ENCODE data around the gene RAB12. TPM values are rescaled to one million over a fixed set of nuclear protein-coding genes. Genes with fewer than 3 reads are reported as not detected.

The RAB12 gene
- total RNA-seq, 1 donor from 2014 or later, result 85.6 TPM

GRCh38 chr18:8675057-8675456 is 65.8 kb downstream of the RAB12 start:
- H3K36me3 ChIP-seq (ENCODE audit: control insufficient read depth in 3 of 3, insufficient read depth in 3 of 3, low read length in 3 of 3), result no peaks in the 10 kb centered on the region
- no peaks in the 10 kb centered on the region for H3K27me3 ChIP-seq (ENCODE audit: control insufficient read depth in 3 of 3, insufficient read depth in 3 of 3, low read length in 3 of 3)
- no peak overlapping the region for H3K27ac ChIP-seq (ENCODE audit: low read depth, low read length)
- H3K4me1 ChIP-seq (ENCODE audit: control insufficient read depth in 3 of 3, insufficient read depth in 3 of 3, low read length in 3 of 3), result no peaks in the 10 kb centered on the region
- H3K4me3 ChIP-seq (ENCODE audit: low read length in 3 of 3), result no peak overlapping the region
- H3K9ac ChIP-seq (ENCODE audit: low read depth in 1 of 3, low read length in 3 of 3), result no peak overlapping the region
- H3K9me3 ChIP-seq (ENCODE audit: control insufficient read depth in 3 of 3, low read length in 3 of 3), result no peaks in the 10 kb centered on the region

GRCh38 chr18:8681196-8681595 is 72.0 kb downstream of the RAB12 start:
- Histone ChIP-seq H3K27ac (ENCODE audit: low read depth, low read length) (no peak overlapping the region), H3K36me3 (ENCODE audit: control insufficient read depth in 3 of 3, insufficient read depth in 3 of 3, low read length in 3 of 3) (no peaks in the 10 kb centered on the region), H3K27me3 (ENCODE audit: control insufficient read depth in 3 of 3, insufficient read depth in 3 of 3, low read length in 3 of 3) (no peaks in the 10 kb centered on the region), H3K9me3 (ENCODE audit: control insufficient read depth in 3 of 3, low read length in 3 of 3) (no peaks in the 10 kb centered on the region), H3K4me3 (ENCODE audit: low read length in 3 of 3) (no peak overlapping the region), H3K9ac (ENCODE audit: low read depth in 1 of 3, low read length in 3 of 3) (no peak overlapping the region), H3K4me1 (ENCODE audit: control insufficient read depth in 3 of 3, insufficient read depth in 3 of 3, low read length in 3 of 3) (peaks cover 0 to 4% (median 4%) of the 10 kb centered on the region in 3 donors)

DNA sequence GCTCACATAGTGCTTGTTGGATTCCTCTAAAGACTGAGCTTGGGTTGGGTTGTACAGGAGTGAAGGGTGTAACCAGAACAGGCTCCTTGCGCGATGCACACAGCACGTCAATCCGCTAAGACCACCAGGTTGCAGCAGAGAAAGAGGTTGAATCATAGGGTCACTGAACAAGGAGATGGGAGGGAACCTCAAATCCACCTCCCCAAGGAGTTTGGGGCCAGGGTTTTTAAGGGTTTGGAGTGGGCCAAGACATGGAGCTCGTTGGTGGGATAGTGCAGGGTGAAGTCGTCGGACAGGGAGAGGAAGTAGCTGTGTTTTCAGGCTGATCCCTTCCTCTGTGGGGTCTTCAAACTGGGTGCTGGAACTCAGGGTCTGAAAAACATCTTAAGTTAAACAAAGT is 75.3 kb downstream of the RAB12 start:
- H3K4me3 ChIP-seq (ENCODE audit: low read length in 3 of 3), result no peak overlapping the region
- H3K36me3 ChIP-seq (ENCODE audit: control insufficient read depth in 3 of 3, insufficient read depth in 3 of 3, low read length in 3 of 3), result no peaks in the 10 kb centered on the region
- H3K4me1 ChIP-seq (ENCODE audit: control insufficient read depth in 3 of 3, insufficient read depth in 3 of 3, low read length in 3 of 3), result peaks cover 0 to 4% (median 4%) of the 10 kb centered on the region in 3 donors
- H3K27ac ChIP-seq (ENCODE audit: low read depth, low read length), result no peak overlapping the region
- H3K27me3 ChIP-seq (ENCODE audit: control insufficient read depth in 3 of 3, insufficient read depth in 3 of 3, low read length in 3 of 3), result no peaks in the 10 kb centered on the region
- H3K9ac ChIP-seq (ENCODE audit: low read depth in 1 of 3, low read length in 3 of 3), result no peak overlapping the region
- no peaks in the 10 kb centered on the region for H3K9me3 ChIP-seq (ENCODE audit: control insufficient read depth in 3 of 3, low read length in 3 of 3)

DNA sequence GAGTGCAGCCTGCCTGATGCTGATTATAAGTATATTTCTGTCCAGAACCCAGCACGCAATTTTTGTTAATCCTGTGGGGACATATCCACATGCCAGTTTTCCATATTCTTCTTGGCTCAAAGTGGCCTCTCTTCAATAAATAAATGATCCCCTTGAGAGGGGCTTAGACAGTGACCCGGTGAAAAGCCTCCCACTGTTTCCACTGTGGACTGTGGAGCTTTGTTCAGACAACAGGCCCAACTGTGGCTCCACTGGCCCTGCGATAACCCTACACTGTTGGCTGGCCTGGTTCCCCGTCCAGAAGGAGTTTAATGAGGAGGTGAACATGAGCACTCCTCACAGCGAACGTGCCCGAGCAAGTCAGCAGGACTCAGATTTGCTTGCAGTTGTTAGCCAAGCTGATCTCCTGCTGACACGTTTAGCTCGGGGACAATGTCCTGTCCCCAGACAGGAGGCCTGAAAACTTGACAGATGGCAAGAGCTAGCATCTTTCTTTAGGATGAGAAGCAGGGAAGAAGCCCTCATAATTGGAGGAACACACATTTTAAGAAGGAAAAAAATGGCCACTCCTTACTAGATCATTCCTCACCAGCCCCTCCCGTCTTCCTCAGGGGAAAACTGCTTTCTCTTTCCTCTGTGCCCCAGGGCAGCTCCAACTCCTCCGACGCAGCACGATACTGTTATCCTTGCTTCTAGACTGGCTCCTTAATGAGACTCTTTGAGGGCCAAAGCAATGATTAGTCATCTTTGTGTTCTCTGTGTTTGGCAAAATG is 76.1 kb downstream of the RAB12 start:
- Histone ChIP-seq H3K4me1 (ENCODE audit: control insufficient read depth in 3 of 3, insufficient read depth in 3 of 3, low read length in 3 of 3) (peaks cover 0 to 4% (median 4%) of the 10 kb centered on the region in 3 donors), H3K36me3 (ENCODE audit: control insufficient read depth in 3 of 3, insufficient read depth in 3 of 3, low read length in 3 of 3) (no peaks in the 10 kb centered on the region), H3K9ac (ENCODE audit: low read depth in 1 of 3, low read length in 3 of 3) (no peak overlapping the region), H3K9me3 (ENCODE audit: control insufficient read depth in 3 of 3, low read length in 3 of 3) (no peaks in the 10 kb centered on the region), H3K27ac (ENCODE audit: low read depth, low read length) (no peak overlapping the region), H3K4me3 (ENCODE audit: low read length in 3 of 3) (no peak overlapping the region), H3K27me3 (ENCODE audit: control insufficient read depth in 3 of 3, insufficient read depth in 3 of 3, low read length in 3 of 3) (no peaks in the 10 kb centered on the region)

DNA sequence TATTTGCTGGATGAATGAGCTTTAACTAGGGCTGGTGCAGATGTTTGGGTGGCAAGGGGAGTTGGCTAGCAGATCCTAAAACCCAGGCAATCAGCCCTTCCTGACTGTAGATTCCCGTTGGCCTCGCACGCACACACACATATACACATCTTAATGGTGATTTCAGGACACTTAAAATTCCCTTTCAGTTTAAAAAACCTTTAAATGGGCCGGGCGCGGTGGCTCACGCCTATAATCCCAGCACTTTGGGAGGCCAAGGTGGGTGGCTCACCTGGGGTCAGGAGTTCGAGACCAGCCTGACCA is 76.6 kb downstream of the RAB12 start:
- no peaks in the 10 kb centered on the region for H3K27me3 ChIP-seq (ENCODE audit: control insufficient read depth in 3 of 3, insufficient read depth in 3 of 3, low read length in 3 of 3)
- no peaks in the 10 kb centered on the region for H3K36me3 ChIP-seq (ENCODE audit: control insufficient read depth in 3 of 3, insufficient read depth in 3 of 3, low read length in 3 of 3)
- H3K9ac ChIP-seq (ENCODE audit: low read depth in 1 of 3, low read length in 3 of 3), result no peak overlapping the region
- H3K4me3 ChIP-seq (ENCODE audit: low read length in 3 of 3), result no peak overlapping the region
- H3K9me3 ChIP-seq (ENCODE audit: control insufficient read depth in 3 of 3, low read length in 3 of 3), result no peaks in the 10 kb centered on the region
- peaks cover 0 to 4% (median 4%) of the 10 kb centered on the region in 3 donors for H3K4me1 ChIP-seq (ENCODE audit: control insufficient read depth in 3 of 3, insufficient read depth in 3 of 3, low read length in 3 of 3)
- H3K27ac ChIP-seq (ENCODE audit: low read depth, low read length), result no peak overlapping the region

- Histone ChIP-seq H3K36me3 (ENCODE audit: control insufficient read depth in 3 of 3, insufficient read depth in 3 of 3, low read length in 3 of 3) (no peaks in the 10 kb centered on the region), H3K27ac (ENCODE audit: low read depth, low read length) (no peak overlapping the region), H3K4me3 (ENCODE audit: low read length in 3 of 3) (no peak overlapping the region), H3K27me3 (ENCODE audit: control insufficient read depth in 3 of 3, insufficient read depth in 3 of 3, low read length in 3 of 3) (no peaks in the 10 kb centered on the region), H3K4me1 (ENCODE audit: control insufficient read depth in 3 of 3, insufficient read depth in 3 of 3, low read length in 3 of 3) (peaks cover 0 to 4% (median 4%) of the 10 kb centered on the region in 3 donors), H3K9ac (ENCODE audit: low read depth in 1 of 3, low read length in 3 of 3) (no peak overlapping the region), H3K9me3 (ENCODE audit: control insufficient read depth in 3 of 3, low read length in 3 of 3) (no peaks in the 10 kb centered on the region)
Observed at GRCh38 chr18:8686611-8687010, 77.4 kb downstream of the RAB12 start.

DNA sequence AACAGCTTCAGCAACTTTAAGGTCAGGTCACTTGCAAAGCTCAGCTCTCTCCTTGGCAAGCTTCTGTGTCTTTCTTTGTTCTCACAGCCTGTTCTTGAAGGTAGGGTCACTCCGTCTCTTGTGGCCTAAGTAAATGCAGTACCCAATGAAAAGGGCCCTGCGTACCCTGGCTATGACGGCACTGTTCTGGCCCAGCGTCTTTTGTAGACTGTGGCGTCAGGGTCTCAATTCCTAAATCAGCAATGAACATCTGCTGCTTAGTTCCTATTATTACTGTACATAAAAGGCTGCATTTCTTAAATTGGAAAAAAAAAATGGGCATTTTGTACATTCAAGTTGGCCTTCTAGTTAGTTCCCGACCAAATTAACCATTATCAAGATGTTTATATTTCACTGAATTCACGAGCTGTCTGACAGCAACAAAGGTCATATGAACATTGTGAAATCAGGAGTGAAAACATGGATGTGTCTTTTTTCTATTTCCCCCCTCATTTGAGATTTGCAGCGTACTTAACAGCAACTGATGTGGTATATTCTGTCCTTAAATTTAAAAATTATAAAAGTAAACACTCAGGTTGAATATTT is 79.1 kb downstream of the RAB12 start:
- H3K27me3 ChIP-seq (ENCODE audit: control insufficient read depth in 3 of 3, insufficient read depth in 3 of 3, low read length in 3 of 3), result no peaks in the 10 kb centered on the region
- H3K9ac ChIP-seq (ENCODE audit: low read depth in 1 of 3, low read length in 3 of 3), result no peak overlapping the region
- H3K27ac ChIP-seq (ENCODE audit: low read depth, low read length), result no peak overlapping the region
- H3K36me3 ChIP-seq (ENCODE audit: control insufficient read depth in 3 of 3, insufficient read depth in 3 of 3, low read length in 3 of 3), result no peaks in the 10 kb centered on the region
- no peaks in the 10 kb centered on the region for H3K9me3 ChIP-seq (ENCODE audit: control insufficient read depth in 3 of 3, low read length in 3 of 3)
- no peak overlapping the region for H3K4me3 ChIP-seq (ENCODE audit: low read length in 3 of 3)
- H3K4me1 ChIP-seq (ENCODE audit: control insufficient read depth in 3 of 3, insufficient read depth in 3 of 3, low read length in 3 of 3), result peaks cover 0 to 4% (median 4%) of the 10 kb centered on the region in 3 donors

DNA sequence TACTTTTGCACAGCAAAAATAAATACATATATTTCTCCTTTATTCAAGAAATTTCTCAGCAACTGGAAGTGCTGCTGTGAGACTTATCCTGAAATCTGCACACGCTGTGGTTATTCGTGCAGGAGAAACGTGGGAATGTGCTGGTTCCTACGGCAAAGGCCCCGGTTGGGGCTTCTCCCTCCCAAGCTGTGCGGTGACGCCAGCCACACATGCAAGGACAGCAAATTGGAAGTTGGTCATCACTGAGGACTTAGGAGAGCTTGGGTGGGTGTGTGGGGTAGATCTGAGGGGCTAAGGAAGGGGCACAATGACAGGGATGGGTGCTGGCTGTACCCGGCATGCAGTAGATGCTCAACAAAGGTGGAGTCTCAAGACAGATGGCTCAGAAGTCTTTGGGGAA is 79.6 kb downstream of the RAB12 start:
- Histone ChIP-seq H3K36me3 (ENCODE audit: control insufficient read depth in 3 of 3, insufficient read depth in 3 of 3, low read length in 3 of 3) (no peaks in the 10 kb centered on the region), H3K27me3 (ENCODE audit: control insufficient read depth in 3 of 3, insufficient read depth in 3 of 3, low read length in 3 of 3) (no peaks in the 10 kb centered on the region), H3K4me3 (ENCODE audit: low read length in 3 of 3) (no peak overlapping the region), H3K9ac (ENCODE audit: low read depth in 1 of 3, low read length in 3 of 3) (no peak overlapping the region), H3K9me3 (ENCODE audit: control insufficient read depth in 3 of 3, low read length in 3 of 3) (no peaks in the 10 kb centered on the region), H3K27ac (ENCODE audit: low read depth, low read length) (no peak overlapping the region), H3K4me1 (ENCODE audit: control insufficient read depth in 3 of 3, insufficient read depth in 3 of 3, low read length in 3 of 3) (peaks cover 0 to 4% (median 4%) of the 10 kb centered on the region in 3 donors)

Other genes with a start within 250 kb of the RAB12 start
- 12.5 TPM for gene MTCL1, start 96.1 kb downstream of the RAB12 start, total RNA-seq